ELR (cell line): Measurements from ENCODE around the gene ARHGAP22.

ENCODE experiments used
- DNase-seq: peaks from one replicate; pipeline ENCODE4 v3.0.0-alpha.2; 2015; ENCODE audit warnings: low read depth

ARHGAP22 gene

DNA sequence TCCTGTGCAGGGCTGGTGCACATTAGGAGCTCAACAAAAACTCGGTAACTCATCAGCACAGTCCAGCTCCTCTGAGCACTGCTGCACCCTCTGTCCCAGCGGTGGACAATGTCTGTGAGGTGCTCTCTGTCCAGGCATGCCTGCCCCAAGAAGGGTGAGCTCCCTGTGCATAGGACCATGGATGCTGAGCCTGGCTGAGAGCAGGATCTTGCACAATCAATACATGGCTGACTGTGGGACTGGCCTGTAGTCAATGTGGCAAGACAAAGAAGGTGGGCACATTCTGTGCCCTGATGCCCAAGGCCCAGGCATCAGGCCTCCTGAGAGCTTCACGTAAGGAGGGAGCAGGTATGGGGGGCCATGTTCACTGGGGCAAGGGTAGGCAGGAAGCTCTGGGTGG, 17.1 kb downstream of the ARHGAP22 start:
- DNase-seq: no peak

- DNase-seq: no peak
Measured at GRCh38 chr10:48587101-48587500, 17.8 kb downstream of the ARHGAP22 start.

DNA sequence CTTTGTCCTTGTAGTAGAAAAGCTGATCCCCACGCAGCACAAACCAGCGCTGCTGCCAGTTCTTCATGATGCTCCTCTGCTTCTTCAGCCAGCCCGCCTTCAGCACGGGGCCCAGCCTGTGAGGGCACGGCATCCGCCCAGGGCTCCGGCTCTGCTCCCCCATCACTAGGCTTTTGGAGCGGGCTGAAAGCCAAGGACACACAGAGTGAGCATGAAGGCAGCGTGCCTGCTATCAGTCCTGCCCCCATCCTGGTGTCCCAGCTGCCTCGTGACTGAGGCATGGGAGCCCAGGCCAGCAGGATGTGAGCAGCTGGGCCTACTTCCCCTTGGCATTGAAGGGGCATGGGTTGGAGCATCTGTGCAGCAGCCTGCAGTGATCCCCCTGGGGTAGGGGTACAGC, 21.9 kb downstream of the ARHGAP22 start:
- no peak for DNase-seq

GRCh38 chr10:48580236-48580635, 24.6 kb downstream of the ARHGAP22 start:
- DNase-seq: no peak

GRCh38 chr10:48579251-48579960, 25.5 kb downstream of the ARHGAP22 start:
- no peak for DNase-seq

DNA sequence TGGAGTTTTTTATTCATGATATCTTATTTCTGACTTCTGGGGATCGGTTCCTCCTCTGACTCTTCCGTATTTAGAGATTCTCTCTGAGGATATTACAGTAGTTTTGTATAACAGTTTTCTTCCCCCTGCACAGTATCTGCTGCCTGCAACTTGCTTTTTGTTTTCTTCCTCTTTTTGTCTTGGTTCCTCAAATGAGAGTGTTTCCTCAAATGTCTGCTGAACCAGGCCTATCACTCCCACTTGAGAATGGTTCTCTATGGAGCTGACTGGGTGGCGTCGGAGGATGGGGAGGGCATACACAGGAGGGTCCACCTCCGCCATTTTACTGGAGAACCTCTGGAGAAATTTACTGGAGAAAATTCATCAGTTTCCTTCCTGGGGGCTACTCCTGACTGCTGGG, 27.7 kb downstream of the ARHGAP22 start:
- no peak for DNase-seq

GRCh38 chr10:48576501-48576900, 28.4 kb downstream of the ARHGAP22 start:
- no peak for DNase-seq

DNA sequence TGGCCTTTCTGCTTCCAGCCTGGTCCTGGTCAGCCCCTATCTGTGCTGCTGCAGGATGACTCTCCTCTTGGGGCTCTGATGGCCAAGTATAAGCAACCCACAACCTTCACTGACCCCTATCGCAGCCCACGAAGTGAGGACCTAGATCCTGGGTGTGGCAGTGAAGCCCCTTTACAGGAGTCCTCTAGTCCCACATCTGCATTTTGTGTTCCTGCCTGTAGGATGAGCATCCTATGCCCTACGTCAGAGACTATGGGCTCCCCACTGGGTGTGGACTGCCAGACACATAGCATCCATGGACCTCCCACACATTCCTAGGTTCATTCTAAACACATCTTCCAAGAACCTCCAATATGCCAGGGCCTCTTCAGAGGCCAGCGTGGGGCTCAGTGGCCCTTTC, 29.0 kb downstream of the ARHGAP22 start:
- no peak for DNase-seq

DNA sequence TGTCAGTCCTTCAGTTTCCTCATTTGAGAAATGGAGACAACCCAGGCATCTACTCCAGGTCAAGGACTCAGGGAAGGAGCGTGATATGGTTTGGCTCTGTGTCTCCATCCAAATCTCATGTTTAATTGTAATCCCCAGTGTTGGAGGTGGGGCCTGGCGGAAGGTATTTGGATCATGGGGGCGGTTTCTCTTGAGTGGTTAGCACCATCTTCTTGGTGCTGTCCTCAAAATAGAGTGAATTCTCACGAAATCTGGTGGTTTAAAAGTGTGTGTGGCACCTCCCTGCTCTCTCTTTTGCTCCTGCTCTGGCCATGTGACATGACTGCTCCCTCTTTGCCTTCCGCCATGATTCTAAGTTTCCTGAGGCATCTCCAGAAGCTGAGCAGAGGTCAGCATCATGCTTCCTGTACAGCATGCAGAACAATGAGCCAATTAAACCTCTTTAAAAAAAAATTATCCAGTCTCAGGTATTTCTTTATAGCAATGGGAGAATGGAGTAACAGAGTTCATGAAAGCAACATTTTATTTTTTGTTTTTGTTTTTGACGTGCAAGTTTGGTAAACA, 30.0 kb downstream of the ARHGAP22 start:
- no peak for DNase-seq

GRCh38 chr10:48574322-48574796, 30.5 kb downstream of the ARHGAP22 start:
- no peak for DNase-seq

- DNase-seq: no peak
Measured at GRCh38 chr10:48573045-48573444, 31.8 kb downstream of the ARHGAP22 start.

- DNase-seq: peak; percentile 90
Measured at GRCh38 chr10:48572414-48572813, 32.5 kb downstream of the ARHGAP22 start.

- no peak for DNase-seq
Measured at GRCh38 chr10:48568546-48568945, 36.3 kb downstream of the ARHGAP22 start.

GRCh38 chr10:48568131-48568530, 36.7 kb downstream of the ARHGAP22 start:
- DNase-seq: no peak

- no peak for DNase-seq
Measured at GRCh38 chr10:48567346-48567745, 37.5 kb downstream of the ARHGAP22 start.

DNA sequence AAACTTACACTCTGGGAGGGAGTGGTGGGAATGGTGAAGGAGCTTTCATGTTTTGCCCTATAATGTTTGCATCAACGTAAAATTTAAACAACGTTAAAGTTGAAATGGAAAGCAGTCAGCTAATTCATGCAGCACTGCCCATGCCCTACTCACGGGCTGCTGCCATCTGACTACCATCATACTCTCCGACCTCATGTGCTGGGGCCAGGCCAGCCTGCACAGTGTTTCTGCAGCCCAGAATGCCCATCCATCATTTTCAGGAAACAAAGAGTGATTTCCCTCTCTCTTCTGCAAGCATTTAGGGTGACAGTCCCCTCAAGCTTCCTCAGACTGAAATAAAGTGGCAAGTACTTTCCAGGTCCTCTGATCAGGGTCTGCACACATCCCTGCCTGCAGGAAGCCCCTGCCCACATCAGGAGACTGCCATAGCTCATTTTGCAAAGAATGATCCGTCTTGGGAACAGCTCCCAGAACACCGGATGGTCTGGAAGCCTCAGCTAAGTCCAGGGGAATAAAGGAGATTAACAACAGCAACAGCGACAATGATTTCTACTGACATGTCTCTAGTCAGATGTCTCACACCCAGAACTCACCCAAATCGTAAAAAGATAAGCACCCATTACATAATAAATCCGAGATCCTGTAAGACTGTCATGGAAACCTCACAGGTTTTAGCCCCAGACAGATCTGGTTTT, 40.3 kb downstream of the ARHGAP22 start:
- DNase-seq: no peak

GRCh38 chr10:48557511-48558123, 47.3 kb downstream of the ARHGAP22 start:
- no peak for DNase-seq

DNA sequence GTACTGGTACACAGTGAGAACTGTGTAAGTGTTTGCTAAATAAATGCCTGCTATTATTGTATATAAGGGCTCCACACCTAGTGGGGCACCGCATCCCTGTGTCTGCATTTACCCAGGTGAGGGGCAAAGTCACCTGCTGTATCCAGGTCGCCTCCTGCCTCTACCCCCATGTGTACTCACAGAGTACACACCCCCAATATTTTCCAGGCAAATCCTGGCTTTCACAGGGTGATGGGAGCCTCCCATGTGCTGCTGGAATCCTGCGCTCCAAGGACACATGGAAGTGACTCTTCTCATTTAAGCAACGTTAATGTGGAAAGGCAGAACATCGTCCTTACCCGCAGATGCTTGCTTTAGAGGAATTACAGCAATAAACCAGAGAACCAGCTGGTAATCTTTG, 48.2 kb downstream of the ARHGAP22 start:
- no peak for DNase-seq

GRCh38 chr10:48556065-48556464, 48.8 kb downstream of the ARHGAP22 start:
- DNase-seq: no peak

GRCh38 chr10:48555310-48556042, 49.4 kb downstream of the ARHGAP22 start:
- peak; percentile 4 for DNase-seq

DNA sequence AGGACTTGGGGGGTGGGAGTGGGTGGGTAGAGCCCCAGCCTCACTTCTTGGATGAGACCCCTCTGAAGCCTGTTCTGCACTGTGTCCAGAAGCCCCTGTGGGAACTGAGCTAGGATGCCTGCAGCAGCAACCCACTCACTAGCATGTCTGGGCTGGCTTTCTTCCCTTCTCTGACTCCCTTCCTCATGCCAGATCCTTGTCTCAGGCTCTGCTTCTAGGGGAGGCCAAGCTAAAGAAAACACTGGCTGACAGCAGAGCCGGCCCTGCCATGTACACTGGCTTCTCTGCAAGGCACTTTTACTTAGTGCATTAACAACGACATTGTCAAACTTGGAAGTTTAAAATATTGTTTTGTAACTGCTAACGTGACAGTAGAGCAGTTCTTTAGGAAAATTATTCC, 50.2 kb downstream of the ARHGAP22 start:
- DNase-seq: no peak

- no peak for DNase-seq
Measured at GRCh38 chr10:48554246-48554645, 50.6 kb downstream of the ARHGAP22 start.
